GM23338 (cell line): ENCODE results near the gene COX6B2. TPM values are rescaled to one million over a fixed set of nuclear protein-coding genes. Genes with fewer than 3 reads are reported as not detected.

Experiments used
- ATAC-seq: fragments of 200-7000 bp; cut with Tn5 transposase; 3 replicates; pipeline ENCODE4 v1.9.1; 2020
- DNase-seq: peaks from one replicate; pipeline ENCODE4 v3.0.0-alpha.2; 2015; ENCODE audit warnings: low spot score
- H2AFZ ChIP-seq: fragments of 200-600 bp; sonication (generic); 2 replicates; pipeline ENCODE4 v1.8.0; 2016; ENCODE audit warnings: antibody characterized with exemption, mild to moderate bottlenecking, moderate library complexity
- H3F3A ChIP-seq: fragments of 200-600 bp; sonication (generic); replicated peaks from 2 replicates; pipeline ENCODE4 v1.8.0; 2017; ENCODE audit warnings: antibody characterized with exemption, mixed run types, low read depth
- H3K27ac ChIP-seq: fragments of 200-600 bp; sonication (generic); 2 replicates; pipeline ENCODE4 v1.6.1; 2016; ENCODE audit warnings: low read depth
- H3K27me3 ChIP-seq: fragments of 200-600 bp; sonication (generic); 2 replicates; pipeline ENCODE4 v1.8.0; 2016; ENCODE audit warnings: mild to moderate bottlenecking, mixed run types, moderate library complexity; ENCODE audit not compliant: insufficient read depth
- H3K36me3 ChIP-seq: fragments of 200-600 bp; sonication (generic); 2 replicates; pipeline ENCODE4 v1.8.0; 2016; ENCODE audit warnings: mild to moderate bottlenecking; ENCODE audit not compliant: insufficient read depth
- H3K4me1 ChIP-seq: fragments of 200-600 bp; sonication (generic); 2 replicates; pipeline ENCODE4 v1.8.0; 2016; ENCODE audit warnings: mild to moderate bottlenecking, moderate library complexity; ENCODE audit not compliant: insufficient read depth
- H3K4me2 ChIP-seq: fragments of 200-600 bp; sonication (generic); 2 replicates; pipeline ENCODE4 v1.7.1; 2017; ENCODE audit warnings: mixed run types
- H3K4me3 ChIP-seq: fragments of 200-600 bp; sonication (generic); 2 replicates; pipeline ENCODE4 v1.6.1; 2016; ENCODE audit warnings: mixed run types
- H3K79me2 ChIP-seq: fragments of 200-600 bp; sonication (generic); replicated peaks from 2 replicates; pipeline ENCODE4 v1.8.0; 2017; ENCODE audit warnings: mild to moderate bottlenecking; ENCODE audit not compliant: insufficient read depth
- H3K9me2 ChIP-seq: fragments of 200-600 bp; sonication (generic); 2 replicates; pipeline ENCODE4 v1.8.0; 2017; ENCODE audit not compliant: insufficient read depth
- H4K20me1 ChIP-seq: fragments of 200-600 bp; sonication (generic); replicated peaks from 2 replicates; pipeline ENCODE4 v1.8.0; 2017; ENCODE audit warnings: mild to moderate bottlenecking; ENCODE audit not compliant: insufficient read depth
- H3K27ac Mint-ChIP-seq: 2 replicates; pipeline ENCODE4 v1.8.0; 2020; ENCODE audit warnings: inconsistent platforms, mild to moderate bottlenecking, moderate library complexity, mixed read lengths
- H3K27me3 Mint-ChIP-seq: 3 replicates; pipeline ENCODE4 v1.8.0; 2022; ENCODE audit warnings: low read depth, mild to moderate bottlenecking, moderate library complexity, mixed read lengths, inconsistent platforms; ENCODE audit not compliant: insufficient read depth, poor library complexity
- H3K36me3 Mint-ChIP-seq: 3 replicates; pipeline ENCODE4 v1.8.0; 2021; ENCODE audit warnings: low read depth, mild to moderate bottlenecking, inconsistent platforms, moderate library complexity, mixed read lengths
- H3K4me1 Mint-ChIP-seq: 3 replicates; pipeline ENCODE4 v1.8.0; 2020; ENCODE audit warnings: mild to moderate bottlenecking, inconsistent platforms, mixed read lengths
- H3K4me3 Mint-ChIP-seq: 3 replicates; pipeline ENCODE4 v1.8.0; 2021; ENCODE audit warnings: moderate library complexity, mild to moderate bottlenecking, inconsistent platforms, mixed read lengths
- H3K9me3 Mint-ChIP-seq: 3 replicates; pipeline ENCODE4 v1.8.0; 2020; ENCODE audit warnings: moderate library complexity, mild to moderate bottlenecking, inconsistent platforms, mixed read lengths
- CTCF ChIP-seq, 2 experiments: fragments of 200-600 bp in 1 of 2; sonication (generic) in 1 of 2; conservative IDR thresholded peaks; 2 replicates each; pipeline versions ENCODE4 v1.5.1 to v1.6.1; 2016 to 2017; ENCODE audit warnings: antibody characterized with exemption in 2 of 2, low read depth in 2 of 2, mild to moderate bottlenecking in 2 of 2, moderate library complexity in 1 of 2
- ETS1 ChIP-seq: IDR thresholded peaks from 2 replicates; pipeline ENCODE4 v1.6.1; 2016; ENCODE audit warnings: antibody characterized with exemption
- EZH2 ChIP-seq: fragments of 200-600 bp; sonication (generic); IDR thresholded peaks from one replicate; pipeline ENCODE4 v1.8.0; 2017; ENCODE audit warnings: antibody characterized with exemption, mild to moderate bottlenecking, low read depth; ENCODE audit not compliant: unreplicated experiment
- EZH2phosphoT487 ChIP-seq: fragments of 200-600 bp; sonication (generic); IDR thresholded peaks from one replicate; pipeline ENCODE4 v1.8.1; 2018; ENCODE audit warnings: antibody characterized with exemption; ENCODE audit not compliant: unreplicated experiment
- JUNB ChIP-seq: IDR thresholded peaks from one replicate; pipeline ENCODE4 v1.6.1; 2016; ENCODE audit warnings: antibody characterized with exemption; ENCODE audit not compliant: unreplicated experiment
- NANOG ChIP-seq: IDR thresholded peaks from 2 replicates; pipeline ENCODE4 v1.6.1; 2016; ENCODE audit warnings: antibody characterized with exemption, borderline replicate concordance
- REST ChIP-seq: IDR thresholded peaks from one replicate; pipeline ENCODE4 v1.6.1; 2018; ENCODE audit warnings: antibody characterized with exemption; ENCODE audit not compliant: unreplicated experiment
- ZNF114 ChIP-seq: fragments of 250-450 bp; sonication (Bioruptor Pico); IDR thresholded peaks from 2 replicates; pipeline ENCODE4 v1.5.0; 2020; ENCODE audit warnings: mild to moderate bottlenecking, moderate library complexity
- ZNF331 ChIP-seq: fragments of 250-450 bp; sonication (Bioruptor Pico); IDR thresholded peaks from 2 replicates; pipeline ENCODE4 v1.5.0; 2020; ENCODE audit warnings: low read depth, mild to moderate bottlenecking, moderate library complexity
- polyA plus RNA-seq: library from polyadenylated mRNA; unstranded; fragments of >200 nt; fragmentation: Nextera tagmentation; extraction: Ambion mirVana; gene quantifications from 2 replicates; pipeline ENCODE4 v1.2.1, GENCODE V29; 2016
- total RNA-seq: library from RNA; depleted of rRNA; stranded (reverse); fragments of >200 nt; shearing (Covaris generic); gene quantifications from 2 replicates; pipeline ENCODE4 v1.2.3, GENCODE V29; 2014

COX6B2 gene
- total and polyA plus RNA-seq, 2 experiments from 2014 or later, result 2.7 to 5.3 TPM

GRCh38 chr19:55376241-55376933 lies 21.9 kb upstream of the COX6B2 start, which contains the start of gene TMEM190:
Gene TMEM190, plus strand, starts transcription at chr19:55376826. Its CDS starts 28 bp downstream, at chr19:55376854.
- peak; percentile 40 for ATAC-seq
- H3K36me3 Mint-ChIP-seq, result no peaks in the 10 kb centered on the region
- H3K4me3 Mint-ChIP-seq, result peak within 1 kb of the TSS; percentile 62
- Histone ChIP-seq H3K79me2 (no peaks in the 10 kb centered on the region), H3K4me3 (peak within 1 kb of the TSS; percentile 73), H3K9me2 (no peaks in the 10 kb centered on the region), H3K27ac (no peak within 1 kb of the TSS), H2AFZ (no peak within 1 kb of the TSS), H4K20me1 (no peaks in the 10 kb centered on the region), H3K27me3 (peaks cover 59% of the 10 kb centered on the region), H3F3A (0 out of 2 replicates have a peak, but pooled peaks cover 12% of the 10 kb centered on the region), H3K36me3 (no peaks in the 10 kb centered on the region), H3K4me1 (peaks cover 59% of the 10 kb centered on the region), H3K4me2 (peak within 1 kb of the TSS; percentile 96)
- peak; percentile 66 for DNase-seq
- H3K4me1 Mint-ChIP-seq, result peaks cover 51% of the 10 kb centered on the region
- H3K27ac Mint-ChIP-seq, result no peak within 1 kb of the TSS
- H3K9me3 Mint-ChIP-seq, result no peaks in the 10 kb centered on the region
- no peak for TF ChIP-seq ZNF331 (CRISPR knock-in tag)
- H3K27me3 Mint-ChIP-seq, result peaks cover 46% of the 10 kb centered on the region

GRCh38 chr19:55373993-55374757 lies 19.7 kb upstream of the COX6B2 start:
- no peaks in the 10 kb centered on the region; the same call in 2 of the 3 replicates for H3K36me3 Mint-ChIP-seq
- 0 out of 2 replicates have a peak overlapping the region, but pooled peaks have one; percentile 5 for H2AFZ ChIP-seq
- H3K4me2 ChIP-seq, result peak overlapping the region; percentile 77
- peak overlapping the region; percentile 47 for H3K4me3 ChIP-seq
- H3K36me3 ChIP-seq, result no peaks in the 10 kb centered on the region
- H4K20me1 ChIP-seq, result no peaks in the 10 kb centered on the region
- peaks cover 54% of the 10 kb centered on the region for H3K4me1 Mint-ChIP-seq
- H3F3A ChIP-seq, result 0 out of 2 replicates have a peak, but pooled peaks cover 16% of the 10 kb centered on the region
- DNase-seq, result no peak
- H3K79me2 ChIP-seq, result no peaks in the 10 kb centered on the region
- no peaks in the 10 kb centered on the region for H3K9me2 ChIP-seq
- H3K27ac ChIP-seq, result no peak overlapping the region
- no peaks in the 10 kb centered on the region; the same call in 2 of the 3 replicates for H3K9me3 Mint-ChIP-seq
- no peak overlapping the region for H3K27ac Mint-ChIP-seq
- peaks cover 72% of the 10 kb centered on the region for H3K27me3 ChIP-seq
- no peak for ATAC-seq
- H3K4me3 Mint-ChIP-seq, result peak overlapping the region; percentile 55
- peaks cover 53% of the 10 kb centered on the region for H3K4me1 ChIP-seq
- peaks cover 56% of the 10 kb centered on the region for H3K27me3 Mint-ChIP-seq
- TF ChIP-seq ZNF331 (CRISPR knock-in tag), result no peak
- peak; percentile 19; the same call in 1 of the 2 replicates for TF ChIP-seq ETS1

GRCh38 chr19:55373306-55373992 lies 18.9 kb upstream of the COX6B2 start:
- Histone ChIP-seq H3K27ac (no peak overlapping the region), H3K4me2 (peak overlapping the region; percentile 77), H3K4me1 (peaks cover 50% of the 10 kb centered on the region), H3K4me3 (peak overlapping the region; percentile 47), H3K27me3 (peaks cover 72% of the 10 kb centered on the region), H2AFZ (0 out of 2 replicates have a peak overlapping the region, but pooled peaks have one; percentile 5), H3K79me2 (no peaks in the 10 kb centered on the region), H3K36me3 (no peaks in the 10 kb centered on the region), H4K20me1 (no peaks in the 10 kb centered on the region), H3F3A (0 out of 2 replicates have a peak, but pooled peaks cover 16% of the 10 kb centered on the region), H3K9me2 (no peaks in the 10 kb centered on the region)
- peaks cover 49% of the 10 kb centered on the region for H3K4me1 Mint-ChIP-seq
- no peak overlapping the region for H3K27ac Mint-ChIP-seq
- H3K9me3 Mint-ChIP-seq, result no peaks in the 10 kb centered on the region; the same call in 2 of the 3 replicates
- no peak for ATAC-seq
- DNase-seq, result no peak
- peaks cover 57% of the 10 kb centered on the region for H3K27me3 Mint-ChIP-seq
- H3K36me3 Mint-ChIP-seq, result no peaks in the 10 kb centered on the region; the same call in 2 of the 3 replicates
- peak overlapping the region; percentile 55 for H3K4me3 Mint-ChIP-seq
- TF ChIP-seq NANOG (no peak), JUNB (no peak), ZNF331 (CRISPR knock-in tag) (no peak), ZNF114 (CRISPR knock-in tag) (no peak), EZH2phosphoT487 (no peak), EZH2 (no peak), CTCF (conservative IDR thresholded peaks at IDR 0.05; ENCODE audit: low read depth in 2 of 2) (no peak), REST (no peak)
